ENCODE results near the gene MORN1. TPM values are rescaled to one million over a fixed set of nuclear protein-coding genes. Genes with fewer than 3 reads are reported as not detected.

MORN1 gene
- total and polyA plus RNA-seq, 10 of the 15 experiments (the other 5 are each of a cell fraction or from before 2014, with no cell fraction given): 0.76 to 7.9 (median 5.5) TPM

DNA sequence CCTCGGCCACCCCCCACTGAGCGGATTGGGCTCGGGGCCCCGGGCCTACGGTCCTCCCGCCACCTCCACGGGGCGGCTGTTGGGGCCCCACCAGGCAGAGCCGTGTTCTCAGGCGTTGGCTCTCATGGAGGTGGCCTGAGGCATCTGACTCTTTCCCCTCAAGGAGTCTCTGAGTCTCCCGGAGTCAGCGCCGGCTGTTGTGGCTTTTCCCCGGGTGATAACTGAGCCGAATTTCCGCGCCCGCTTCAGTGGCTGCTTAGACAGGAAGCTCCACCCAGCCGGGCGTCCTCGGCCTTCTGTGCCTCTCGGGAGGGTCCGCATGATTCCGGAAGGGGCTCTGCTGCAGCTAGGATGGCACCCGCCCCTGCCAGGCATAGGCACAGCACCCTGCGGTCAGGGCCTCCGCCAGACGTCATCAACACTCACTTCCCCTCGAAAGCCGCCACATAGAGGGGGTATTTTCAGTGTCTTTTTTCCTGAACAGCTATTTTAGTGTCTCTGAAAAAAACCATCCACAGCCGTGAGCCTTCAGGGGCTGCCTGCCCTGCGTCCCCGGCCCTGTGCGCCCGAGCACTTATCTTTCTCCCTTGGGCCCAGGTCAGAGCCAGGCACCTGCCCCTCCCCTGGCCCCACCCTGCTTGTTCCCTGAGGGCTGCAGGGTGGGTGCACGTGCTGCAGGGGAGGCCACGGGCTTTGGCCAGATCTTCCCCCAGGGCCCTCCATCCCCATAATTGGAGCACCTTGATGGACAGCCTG lies 90.3 kb downstream of the MORN1 start (continued):
- TF ChIP-seq, protein P1, sequence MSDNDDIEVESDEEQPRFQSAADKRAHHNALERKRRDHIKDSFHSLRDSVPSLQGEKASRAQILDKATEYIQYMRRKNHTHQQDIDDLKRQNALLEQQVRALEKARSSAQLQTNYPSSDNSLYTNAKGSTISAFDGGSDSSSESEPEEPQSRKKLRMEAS (IDR thresholded peaks at IDR 0.05; ENCODE audit: low read depth, low read length): 0 out of 2 replicates have a peak, but pooled peaks have one; percentile 59
- peak; percentile 47; the same call in 1 of the 2 replicates for TF ChIP-seq POLR2A (IDR thresholded peaks at IDR 0.05; ENCODE audit: low read depth, low read length)
- TF ChIP-seq CBX5 (IDR thresholded peaks at IDR 0.05; ENCODE audit: low read depth): 0 out of 2 replicates have a peak, but pooled peaks have one; percentile 24
- TF ChIP-seq ATF7 (IDR thresholded peaks at IDR 0.05; ENCODE audit: low read depth): peak; percentile 89
- TF ChIP-seq TBL1XR1 (IDR thresholded peaks at IDR 0.05; ENCODE audit: low read depth, low read length): 0 out of 2 replicates have a peak, but pooled peaks have one; percentile 47
- TF ChIP-seq RUNX3 (IDR thresholded peaks at IDR 0.05; ENCODE audit: low read length): peak; percentile 95
- TF ChIP-seq RAD21 (IDR thresholded peaks at IDR 0.05; ENCODE audit: insufficient read depth, low read depth, low read length): no peak
- TF ChIP-seq EED (IDR thresholded peaks at IDR 0.05; ENCODE audit: low read depth): peak; percentile 75
- TF ChIP-seq YY1 (IDR thresholded peaks at IDR 0.05; ENCODE audit: low read depth, low read length): 0 out of 2 replicates have a peak, but pooled peaks have one; percentile 6
- TF ChIP-seq SRF (IDR thresholded peaks at IDR 0.05; ENCODE audit: low read depth in 2 of 2, low read length in 2 of 2): no peak
- TF ChIP-seq PKNOX1 (IDR thresholded peaks at IDR 0.05): peak; percentile 51; the same call in 1 of the 2 replicates
- TF ChIP-seq SP1 (IDR thresholded peaks at IDR 0.05; ENCODE audit: low read depth, low read length): peak; percentile 66
- TF ChIP-seq ZNF24 (IDR thresholded peaks at IDR 0.05): no peak
- TF ChIP-seq PAX8 (IDR thresholded peaks at IDR 0.05): no peak
- TF ChIP-seq NFXL1 (IDR thresholded peaks at IDR 0.05; ENCODE audit: borderline replicate concordance): no peak
- no peak for TF ChIP-seq CEBPB (IDR thresholded peaks at IDR 0.05; ENCODE audit: borderline replicate concordance in 1 of 2, low read depth in 2 of 2, low read length in 2 of 2)
- TF ChIP-seq CREB1 (IDR thresholded peaks at IDR 0.05; ENCODE audit: low read depth): peak; percentile 78
- TF ChIP-seq RFX5 (IDR thresholded peaks at IDR 0.05; ENCODE audit: low read depth, low read length): peak; percentile 74; the same call in 1 of the 2 replicates
- 0 out of 2 replicates have a peak, but pooled peaks have one; percentile 16 for TF ChIP-seq TAF1 (IDR thresholded peaks at IDR 0.05; ENCODE audit: borderline replicate concordance, low read depth, low read length)
- peak; percentile 47; the same call in 1 of the 2 replicates for TF ChIP-seq ZNF384 (IDR thresholded peaks at IDR 0.05; ENCODE audit: borderline replicate concordance, low read depth, low read length)
- peak; percentile 67 to 75 for TF ChIP-seq IKZF2 (IDR thresholded peaks at IDR 0.05)
- peak; percentile 43; the same call in 1 of the 2 replicates for TF ChIP-seq SIN3A (IDR thresholded peaks at IDR 0.05; ENCODE audit: low read depth, low read length)
- peak; percentile 93; the same call in 1 of the 2 replicates for TF ChIP-seq GATAD2B (conservative IDR thresholded peaks at IDR 0.05; ENCODE audit: low read depth)
- TF ChIP-seq, protein P2, sequence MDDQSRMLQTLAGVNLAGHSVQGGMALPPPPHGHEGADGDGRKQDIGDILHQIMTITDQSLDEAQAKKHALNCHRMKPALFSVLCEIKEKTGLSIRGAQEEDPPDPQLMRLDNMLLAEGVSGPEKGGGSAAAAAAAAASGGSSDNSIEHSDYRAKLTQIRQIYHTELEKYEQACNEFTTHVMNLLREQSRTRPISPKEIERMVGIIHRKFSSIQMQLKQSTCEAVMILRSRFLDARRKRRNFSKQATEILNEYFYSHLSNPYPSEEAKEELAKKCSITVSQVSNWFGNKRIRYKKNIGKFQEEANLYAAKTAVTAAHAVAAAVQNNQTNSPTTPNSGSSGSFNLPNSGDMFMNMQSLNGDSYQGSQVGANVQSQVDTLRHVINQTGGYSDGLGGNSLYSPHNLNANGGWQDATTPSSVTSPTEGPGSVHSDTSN (IDR thresholded peaks at IDR 0.05; ENCODE audit: insufficient replicate concordance, low read depth, low read length): no peak
- TF ChIP-seq FOXK2 (IDR thresholded peaks at IDR 0.05): no peak
- 0 out of 2 replicates have a peak, but pooled peaks have one; percentile 4 for TF ChIP-seq TCF3 (IDR thresholded peaks at IDR 0.05; ENCODE audit: borderline replicate concordance, insufficient read depth, low read depth, low read length)
- TF ChIP-seq POLR2AphosphoS5 (IDR thresholded peaks at IDR 0.05; ENCODE audit: low read length): peak; percentile 55; the same call in 1 of the 2 replicates
- TF ChIP-seq, protein P3, sequence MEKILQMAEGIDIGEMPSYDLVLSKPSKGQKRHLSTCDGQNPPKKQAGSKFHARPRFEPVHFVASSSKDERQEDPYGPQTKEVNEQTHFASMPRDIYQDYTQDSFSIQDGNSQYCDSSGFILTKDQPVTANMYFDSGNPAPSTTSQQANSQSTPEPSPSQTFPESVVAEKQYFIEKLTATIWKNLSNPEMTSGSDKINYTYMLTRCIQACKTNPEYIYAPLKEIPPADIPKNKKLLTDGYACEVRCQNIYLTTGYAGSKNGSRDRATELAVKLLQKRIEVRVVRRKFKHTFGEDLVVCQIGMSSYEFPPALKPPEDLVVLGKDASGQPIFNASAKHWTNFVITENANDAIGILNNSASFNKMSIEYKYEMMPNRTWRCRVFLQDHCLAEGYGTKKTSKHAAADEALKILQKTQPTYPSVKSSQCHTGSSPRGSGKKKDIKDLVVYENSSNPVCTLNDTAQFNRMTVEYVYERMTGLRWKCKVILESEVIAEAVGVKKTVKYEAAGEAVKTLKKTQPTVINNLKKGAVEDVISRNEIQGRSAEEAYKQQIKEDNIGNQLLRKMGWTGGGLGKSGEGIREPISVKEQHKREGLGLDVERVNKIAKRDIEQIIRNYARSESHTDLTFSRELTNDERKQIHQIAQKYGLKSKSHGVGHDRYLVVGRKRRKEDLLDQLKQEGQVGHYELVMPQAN (conservative IDR thresholded peaks at IDR 0.05): no peak

Measured in GM12878 (cell line).